Retinal pigment epithelial cell (primary cell): ENCODE measurements around the gene PRSS36.

Experiments
- DNase-seq: peaks from one replicate; pipeline ENCODE4 v3.0.0-alpha.2; 2010; ENCODE audit warnings: low read depth
- H3K4me3 ChIP-seq: 2 replicates; pipeline ENCODE4 v1.5.1; 2011; ENCODE audit warnings: mild to moderate bottlenecking, low read length, control low read depth, moderate library complexity
- TF ChIP-seq, protein P1 (sequence below): conservative IDR thresholded peaks from 2 replicates; pipeline ENCODE4 v1.5.1; 2011; ENCODE audit warnings: low read depth, low read length, control low read depth, inconsistent platforms

PRSS36 gene

DNA sequence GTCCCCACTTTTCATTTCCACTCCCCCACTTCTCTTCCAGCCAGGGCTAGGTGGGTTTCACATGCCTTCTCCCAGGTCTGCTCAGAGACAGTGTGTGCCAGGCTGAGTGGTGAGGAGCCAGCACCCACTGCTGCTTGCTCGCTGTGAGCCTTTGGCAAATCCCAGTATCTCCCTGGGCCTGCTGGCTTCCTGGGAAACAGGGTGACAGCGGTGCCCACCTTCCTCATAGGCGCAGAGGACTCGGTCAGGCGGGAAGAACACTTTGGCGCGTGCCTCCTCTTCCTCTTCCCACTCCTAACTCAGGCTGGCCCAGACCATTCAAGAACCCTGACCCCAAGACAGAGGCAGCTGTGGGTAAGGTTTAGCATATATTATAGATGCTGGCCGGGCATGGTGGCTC, 60.7 kb downstream of the PRSS36 start:
- TF ChIP-seq, protein P1, sequence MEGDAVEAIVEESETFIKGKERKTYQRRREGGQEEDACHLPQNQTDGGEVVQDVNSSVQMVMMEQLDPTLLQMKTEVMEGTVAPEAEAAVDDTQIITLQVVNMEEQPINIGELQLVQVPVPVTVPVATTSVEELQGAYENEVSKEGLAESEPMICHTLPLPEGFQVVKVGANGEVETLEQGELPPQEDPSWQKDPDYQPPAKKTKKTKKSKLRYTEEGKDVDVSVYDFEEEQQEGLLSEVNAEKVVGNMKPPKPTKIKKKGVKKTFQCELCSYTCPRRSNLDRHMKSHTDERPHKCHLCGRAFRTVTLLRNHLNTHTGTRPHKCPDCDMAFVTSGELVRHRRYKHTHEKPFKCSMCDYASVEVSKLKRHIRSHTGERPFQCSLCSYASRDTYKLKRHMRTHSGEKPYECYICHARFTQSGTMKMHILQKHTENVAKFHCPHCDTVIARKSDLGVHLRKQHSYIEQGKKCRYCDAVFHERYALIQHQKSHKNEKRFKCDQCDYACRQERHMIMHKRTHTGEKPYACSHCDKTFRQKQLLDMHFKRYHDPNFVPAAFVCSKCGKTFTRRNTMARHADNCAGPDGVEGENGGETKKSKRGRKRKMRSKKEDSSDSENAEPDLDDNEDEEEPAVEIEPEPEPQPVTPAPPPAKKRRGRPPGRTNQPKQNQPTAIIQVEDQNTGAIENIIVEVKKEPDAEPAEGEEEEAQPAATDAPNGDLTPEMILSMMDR = no peak
- H3K4me3 ChIP-seq = no peak overlapping the region
- no peak for DNase-seq
